Activated CD4-positive, alpha-beta T cell treated with anti-CD3 and anti-CD28 coated beads, Interleukin-2, amount 50 U/mL, for 16 hours (primary cell): Measurements from ENCODE around the gene LMBR1L.
A peak's percentile ranks its signal among the peaks of the same experiment; 100 is the strongest.
"Not testable (repeated sequence)": the region's sequence is repeated elsewhere in the genome, so short reads cannot be mapped to it uniquely, and the experiment has no call there.

ENCODE experiments used
- DNase-seq: peaks from one replicate; pipeline ENCODE4 v3.0.0-alpha.2; 2020

The LMBR1L gene

DNA sequence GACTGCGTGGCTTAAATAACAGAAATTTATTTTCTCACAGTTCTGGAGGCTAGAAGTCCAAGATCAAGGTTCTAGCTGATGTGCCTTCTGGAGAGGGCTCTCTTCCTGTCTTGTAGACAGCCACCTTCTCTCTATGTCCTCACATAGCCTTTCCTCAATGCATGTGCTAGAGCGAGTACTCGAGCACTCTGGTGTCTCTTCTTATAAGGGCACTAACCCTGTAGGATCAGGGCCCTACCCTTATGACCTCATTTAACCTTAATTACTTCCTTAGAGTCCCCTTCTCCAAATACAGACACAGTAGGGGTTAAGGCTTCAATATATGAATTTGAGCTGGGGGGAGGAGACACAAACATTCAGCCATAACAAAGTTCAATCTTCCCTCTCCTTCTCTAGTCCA lies 26.2 kb downstream of the LMBR1L start:
- DNase-seq: no peak

DNA sequence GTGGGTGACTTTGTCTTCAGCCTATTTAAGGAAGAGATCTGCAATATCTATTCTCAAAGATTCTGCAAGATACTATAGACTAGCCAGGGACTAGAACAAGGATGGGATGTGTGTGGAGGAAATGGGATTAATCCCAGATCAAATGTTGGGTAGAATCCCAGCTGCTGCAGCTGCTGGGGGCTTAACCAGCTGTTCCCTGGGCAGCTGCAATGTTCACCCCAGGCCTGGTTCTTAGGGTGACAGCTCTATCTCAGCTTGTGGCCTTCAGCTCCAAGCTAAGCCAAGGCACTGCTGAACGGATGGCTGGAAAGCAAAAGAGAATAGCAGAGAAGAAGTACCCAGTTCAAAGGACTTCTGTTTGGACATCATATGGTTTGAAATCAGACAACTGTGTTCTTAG lies 30.9 kb downstream of the LMBR1L start:
- DNase-seq: no peak

DNA sequence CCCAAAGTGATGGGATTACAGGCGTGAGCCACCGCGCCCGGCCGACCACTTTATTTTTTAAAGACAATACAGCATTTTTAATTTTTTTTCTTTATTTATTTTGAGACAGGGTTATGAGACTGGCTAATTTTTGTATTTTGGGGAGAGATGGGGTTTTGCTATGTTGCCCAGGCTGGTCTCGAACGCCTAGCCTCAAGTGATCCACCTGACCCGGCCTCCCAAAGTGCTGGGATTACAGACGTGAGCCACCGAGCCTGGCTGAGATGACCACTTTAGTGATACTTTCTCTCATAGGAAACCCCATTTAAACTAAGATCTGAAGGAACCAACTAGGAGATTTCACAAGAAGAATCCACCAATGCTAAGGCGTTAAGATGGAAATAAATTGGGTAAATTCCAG lies 39.7 kb downstream of the LMBR1L start:
- no peak for DNase-seq

DNA sequence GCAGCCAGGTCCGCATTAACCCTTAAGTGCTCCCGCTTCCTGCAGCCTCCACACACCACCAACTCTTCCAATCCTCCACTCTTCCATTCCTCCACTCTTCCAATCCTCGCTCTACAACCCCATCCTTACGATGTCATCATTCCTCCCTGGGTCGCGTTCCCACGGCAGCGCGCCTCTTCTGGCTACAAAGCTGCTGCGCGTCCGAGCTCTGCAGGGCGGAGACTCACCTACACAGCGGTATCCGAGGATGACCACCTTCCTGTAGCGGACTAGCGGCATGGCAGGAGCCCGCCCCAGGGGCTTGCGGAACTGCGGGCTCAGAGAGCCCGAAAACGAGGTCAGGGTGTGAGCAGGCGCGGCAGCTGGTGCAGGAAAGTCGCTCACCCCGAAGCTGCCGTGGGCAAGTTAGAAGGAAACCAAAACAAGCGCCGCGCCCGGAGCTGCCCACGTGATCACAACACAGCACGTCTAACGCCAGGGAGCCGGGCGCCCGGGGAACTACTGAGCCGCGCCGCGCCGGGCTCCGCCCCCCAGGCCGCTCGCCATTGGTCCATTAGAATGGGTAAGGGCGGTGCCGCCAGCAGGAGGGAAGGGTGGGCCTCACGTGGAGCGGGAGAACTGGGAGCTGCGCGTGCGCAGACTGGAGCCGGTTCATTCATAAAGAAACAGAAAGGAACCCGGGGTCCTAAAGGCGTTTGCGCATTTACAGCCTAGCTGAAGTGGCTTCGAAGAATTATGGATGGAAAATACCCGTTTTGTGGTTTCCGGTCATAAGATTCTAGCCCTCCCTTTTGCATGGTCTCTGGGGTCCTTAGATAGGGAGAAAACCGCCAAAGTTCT lies 40.9 kb downstream of the LMBR1L start, which contains the start of gene RHEBL1:
Gene RHEBL1 (minus strand): TSS at position 473 of the 840 bp plus-strand sequence. CDS start 194 bp downstream, at position 279.
- DNase-seq: peak; percentile 100

DNA sequence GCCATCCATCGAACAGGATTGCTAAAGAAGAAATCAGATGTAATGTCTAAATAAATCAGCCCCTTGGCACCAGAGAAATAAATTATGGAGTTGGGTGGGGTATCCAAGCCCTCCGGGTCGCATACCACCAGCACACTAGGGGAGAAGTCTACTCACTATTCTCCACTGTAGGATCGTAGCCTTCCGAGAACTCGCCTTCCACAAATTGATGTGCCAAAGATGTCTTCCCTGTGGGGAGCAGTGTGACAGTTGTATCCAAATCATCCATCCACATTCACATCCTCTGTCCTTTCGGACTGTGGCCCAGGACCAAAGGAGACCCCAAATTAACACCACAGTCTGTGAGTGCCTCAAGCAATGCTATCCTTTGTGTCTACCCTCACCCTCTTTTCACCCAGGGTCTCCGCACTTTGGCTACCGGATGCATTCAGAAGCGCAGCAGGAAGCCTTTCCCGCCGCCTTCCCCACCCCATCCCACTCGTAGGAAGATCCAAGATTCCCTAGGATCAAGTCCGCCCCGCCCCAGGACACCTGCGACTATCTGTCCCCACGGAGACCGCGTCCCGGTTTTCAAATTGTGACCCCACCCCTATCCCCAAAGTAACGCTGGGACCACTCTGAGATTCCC lies 41.7 kb downstream of the LMBR1L start:
- no peak for DNase-seq

DNA sequence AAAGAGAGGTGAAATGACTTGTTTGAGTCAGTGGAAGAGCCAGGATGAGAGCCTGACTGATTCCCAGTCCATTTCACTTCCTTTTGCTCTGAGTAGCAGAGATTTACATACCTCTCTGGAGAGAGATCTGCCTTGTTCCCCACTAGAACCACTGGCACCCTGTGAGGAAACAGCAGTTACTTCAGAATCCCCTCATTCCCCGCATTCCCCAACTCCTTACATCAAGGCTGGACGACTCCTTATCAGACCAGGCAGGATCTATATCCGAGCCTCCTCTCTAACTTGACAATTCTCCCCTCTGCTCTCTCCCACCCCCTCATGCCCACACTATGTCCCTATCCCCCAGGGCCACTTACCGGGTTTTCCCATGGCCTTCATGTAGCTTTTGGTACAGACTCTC lies 44.5 kb downstream of the LMBR1L start:
- DNase-seq: no peak

DNA sequence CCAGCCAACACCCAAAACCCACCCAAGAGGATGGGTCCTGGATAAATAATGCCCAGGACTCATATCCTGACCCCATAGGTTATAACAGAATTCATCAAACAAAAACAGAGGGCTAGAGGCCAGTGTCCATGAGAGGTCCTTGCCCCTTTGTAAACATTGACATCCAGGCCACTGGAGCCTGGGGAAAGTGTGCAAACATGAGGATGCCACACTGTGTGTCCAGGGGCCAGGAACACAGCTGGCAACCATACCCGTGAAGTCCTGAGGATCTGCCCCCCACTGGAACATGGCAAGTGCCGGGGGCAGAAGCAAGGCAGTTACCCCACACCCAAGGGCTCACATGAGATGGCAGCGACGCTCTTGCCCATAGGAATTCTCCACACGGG lies 45.9 kb downstream of the LMBR1L start:
- DNase-seq: no peak

DNA sequence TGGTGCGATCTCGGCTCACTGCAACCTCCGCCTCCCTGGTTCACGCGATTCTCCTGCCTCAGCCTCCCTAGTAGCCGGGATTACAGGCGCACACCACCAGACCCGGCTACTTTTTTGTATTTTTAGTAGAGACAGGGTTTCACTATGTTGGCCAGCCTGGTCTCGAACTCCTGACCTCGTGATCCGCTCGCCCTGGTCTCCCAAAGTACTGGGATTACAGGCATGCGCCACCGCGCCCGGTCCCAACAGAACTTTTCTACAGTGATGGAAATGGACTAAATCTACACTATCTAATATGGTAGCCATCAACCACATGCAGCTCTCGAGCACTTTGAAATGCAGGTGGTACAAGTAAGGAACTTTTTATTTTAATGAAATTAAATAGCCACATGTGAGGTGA lies 48.7 kb downstream of the LMBR1L start:
- DNase-seq: not testable (repeated sequence)

DNA sequence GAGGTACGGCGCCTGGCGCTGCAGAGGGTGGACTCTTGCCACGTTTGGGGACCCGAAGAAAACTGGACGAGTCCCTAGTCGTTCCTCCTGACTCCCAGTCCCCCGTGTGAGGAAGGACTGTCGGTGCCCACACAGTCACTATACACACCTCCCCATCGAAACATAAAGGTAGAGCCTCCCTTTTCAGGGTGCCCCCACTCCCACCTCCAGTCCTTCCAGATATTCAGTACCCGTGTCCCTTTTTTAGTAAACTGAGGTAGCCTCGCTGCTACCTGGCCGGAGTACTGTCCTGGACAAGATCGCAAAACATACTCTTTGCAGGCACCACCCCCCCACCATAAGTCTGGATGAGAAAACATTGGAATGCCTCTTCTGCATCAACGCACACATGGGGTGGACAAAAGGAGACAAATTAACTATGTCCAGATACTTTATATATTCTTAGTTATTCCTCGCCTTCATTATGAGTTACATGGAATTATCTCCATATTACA lies 49.4 kb downstream of the LMBR1L start:
- DNase-seq: no peak

DNA sequence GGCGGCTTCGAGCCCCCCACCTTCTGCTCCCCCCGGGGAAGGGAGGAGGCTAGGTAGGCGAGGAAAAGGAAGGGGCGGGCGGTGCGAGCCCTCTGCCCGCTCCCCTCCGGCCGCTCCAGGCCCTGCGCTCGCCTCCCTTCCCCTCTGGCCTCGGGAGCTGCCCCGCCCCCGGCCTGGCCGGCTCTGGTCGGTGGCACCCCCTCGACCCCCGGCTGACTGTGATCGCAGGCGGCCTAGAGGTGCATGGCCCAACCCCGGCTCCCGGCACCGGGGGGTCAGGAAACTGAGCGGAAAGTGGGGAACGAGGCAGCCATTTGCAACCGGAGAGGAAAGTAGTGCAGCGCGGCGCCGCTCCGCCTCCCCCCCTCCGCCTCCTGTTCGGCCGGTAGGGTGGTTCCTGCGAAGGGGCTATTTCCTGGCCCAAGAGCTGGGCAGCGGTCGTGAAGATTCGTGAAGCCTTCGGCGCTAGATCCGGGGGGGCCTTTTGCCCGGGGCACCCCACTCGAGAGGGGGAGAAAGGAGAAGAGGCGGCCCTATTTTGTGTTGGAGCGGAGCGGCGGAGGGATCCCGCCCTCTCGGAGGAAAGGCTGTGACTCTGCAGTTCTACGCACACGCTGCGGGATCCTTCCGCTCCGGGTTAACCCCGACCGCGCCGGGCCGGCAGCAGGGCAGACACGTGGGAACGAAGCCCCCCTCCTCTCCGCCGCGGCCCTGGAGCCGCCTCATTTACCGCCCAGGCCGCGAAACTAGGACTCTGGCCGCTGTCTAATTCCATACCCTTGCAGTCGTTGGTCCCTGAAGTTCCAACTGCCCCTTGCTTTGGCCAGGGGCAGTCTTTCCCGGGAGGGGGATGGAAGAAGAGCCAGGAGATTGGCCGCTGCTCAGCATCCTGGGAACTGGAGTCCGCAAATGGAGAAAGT lies 50.1 kb downstream of the LMBR1L start, which contains the start of gene KMT2D:
Gene KMT2D (minus strand): TSS at position 558 of the 920 bp plus-strand sequence. CDS start 5,470 bp downstream, outside the sequence.
- DNase-seq: peak; percentile 92

DNA sequence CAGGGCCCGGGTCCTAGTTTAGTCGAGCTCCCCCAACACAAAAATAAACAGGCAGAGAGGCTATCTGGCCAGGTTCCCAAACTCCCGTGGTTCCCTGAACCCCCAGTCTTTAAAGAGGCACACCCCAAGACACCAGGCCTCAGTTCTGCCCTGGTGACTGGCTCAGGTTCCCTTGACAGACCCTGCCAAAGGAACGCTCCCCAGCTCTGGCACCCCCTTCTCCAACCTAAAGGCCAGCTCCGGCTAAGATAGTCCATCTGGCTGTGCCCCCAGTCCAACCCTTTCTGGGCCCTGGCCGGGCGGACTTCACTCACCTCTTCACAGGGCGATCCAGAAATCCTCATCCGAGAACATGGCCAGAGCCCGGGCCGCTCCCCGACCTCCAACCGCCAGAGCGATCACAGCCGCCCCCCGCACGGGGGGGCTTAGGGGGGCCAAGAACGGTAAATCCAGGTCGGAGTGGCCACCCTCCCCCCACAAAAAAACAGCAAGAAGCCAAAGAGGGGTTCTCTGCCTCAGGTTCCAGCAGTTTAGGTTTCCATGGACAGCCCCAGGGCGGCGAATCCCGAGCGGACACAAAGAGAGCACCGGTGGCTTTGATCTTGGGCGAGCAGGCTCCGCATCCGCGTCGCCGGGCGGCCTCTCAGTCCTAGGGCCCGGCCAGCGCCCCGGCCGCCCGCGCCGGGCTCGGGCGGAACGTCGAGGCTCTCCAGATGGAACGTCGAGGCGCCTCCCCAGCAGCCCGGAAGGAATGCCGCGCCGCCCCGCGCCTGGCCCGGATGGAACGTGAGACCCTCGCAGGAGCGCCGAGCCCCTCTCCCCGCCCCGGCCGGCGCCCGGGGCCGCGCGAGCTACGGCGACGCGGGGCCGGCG lies 51.1 kb downstream of the LMBR1L start:
- no peak for DNase-seq

DNA sequence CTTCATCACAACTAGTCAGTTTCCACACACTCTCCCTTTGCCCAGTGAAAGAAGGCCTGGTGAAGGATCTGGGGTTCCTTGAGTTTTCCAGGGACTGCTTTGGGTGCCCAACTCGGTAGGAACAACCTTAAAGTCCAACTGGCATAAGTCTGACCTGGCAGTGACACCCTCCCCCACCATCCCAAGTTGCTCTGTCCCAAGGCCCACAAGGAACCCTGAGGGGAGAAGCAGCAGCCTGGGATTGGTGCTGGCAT lies 51.7 kb downstream of the LMBR1L start:
- DNase-seq: no peak

DNA sequence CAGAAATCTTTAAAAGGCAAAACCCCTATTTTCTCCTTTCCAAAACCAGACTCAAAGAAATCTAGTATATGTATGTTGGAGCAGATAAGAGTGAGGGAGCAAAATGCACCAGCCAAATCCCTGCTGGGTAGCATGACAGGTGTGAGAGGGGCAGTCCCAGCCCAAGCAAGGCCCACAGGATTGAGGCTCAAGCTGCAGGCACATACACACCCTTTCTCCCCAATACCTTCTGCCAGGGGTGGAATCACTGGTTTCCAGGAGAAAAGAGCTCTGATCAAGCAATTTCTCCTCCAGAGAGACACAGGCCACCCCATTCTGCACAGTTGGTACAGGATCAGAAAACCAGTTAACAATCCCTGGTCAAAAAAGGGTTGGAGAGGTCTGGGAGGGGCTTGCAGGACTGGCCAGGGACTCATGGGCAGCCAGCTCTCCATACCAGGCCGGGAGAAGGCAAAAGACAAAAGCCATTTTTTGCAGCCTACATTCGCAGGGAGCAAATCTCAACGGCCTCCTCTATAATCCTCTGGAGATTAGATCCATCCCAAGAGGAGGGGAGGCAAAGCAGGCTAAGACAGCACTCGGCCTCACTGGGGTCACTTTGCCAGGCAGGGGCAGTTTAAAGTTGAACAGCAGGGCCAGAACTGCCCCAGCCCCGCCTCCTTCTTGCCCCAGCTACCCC lies 52.1 kb downstream of the LMBR1L start:
- no peak for DNase-seq

DNA sequence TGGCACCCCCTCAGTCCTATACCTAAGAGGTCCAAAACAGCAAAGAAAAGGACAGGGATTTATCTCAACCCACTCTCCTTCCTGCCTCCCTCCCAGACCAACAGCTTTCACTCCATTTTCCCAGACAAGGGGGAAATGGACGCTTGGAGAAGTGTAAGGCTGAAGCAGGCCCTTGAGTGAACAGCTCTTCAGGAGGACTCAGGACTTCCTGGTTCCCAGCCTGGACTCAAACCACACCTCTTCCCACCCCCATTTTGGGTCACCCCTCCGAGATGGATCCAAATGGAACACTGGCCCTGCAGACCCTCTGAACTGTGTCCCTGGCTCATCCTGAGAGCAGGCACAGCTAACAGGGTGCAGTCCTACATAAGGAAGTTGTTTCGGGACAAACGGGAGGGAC lies 52.8 kb downstream of the LMBR1L start:
- DNase-seq: no peak

DNA sequence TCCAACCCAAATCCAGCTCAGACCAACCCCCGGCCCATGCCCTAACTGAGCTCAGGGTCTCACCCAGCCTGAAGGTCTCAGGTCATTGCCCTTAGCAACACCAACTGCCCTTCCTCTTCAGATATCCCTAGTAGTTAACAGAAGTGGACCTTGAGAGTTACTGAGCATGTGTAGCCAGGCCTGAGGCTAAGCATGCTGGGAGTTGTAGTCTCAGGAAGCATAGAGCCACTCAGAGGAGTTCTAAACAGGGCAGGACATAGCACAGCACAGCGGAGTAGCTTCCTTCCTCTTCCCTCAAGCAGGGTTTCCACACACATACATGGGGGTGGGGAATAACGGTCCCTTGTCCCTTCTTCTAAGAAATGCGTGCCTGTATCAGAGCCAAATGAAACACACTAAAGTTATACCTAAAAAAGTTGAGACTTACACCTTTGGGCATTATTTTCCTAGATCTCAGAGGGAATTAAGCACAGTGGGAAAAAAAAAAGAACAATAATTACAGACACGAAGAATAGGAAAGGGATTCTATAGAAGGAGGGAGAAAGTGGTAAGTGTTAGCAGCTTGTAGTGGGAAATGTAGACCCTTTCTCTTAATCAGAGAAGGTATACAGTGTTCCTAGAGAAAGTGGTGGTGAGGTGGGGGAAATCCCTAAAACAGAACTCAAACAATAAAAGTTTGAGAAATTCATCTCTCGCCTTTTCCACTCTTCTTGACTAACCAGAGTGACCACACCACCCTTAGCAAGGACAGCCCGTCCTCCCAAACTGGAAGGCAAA lies 54.5 kb downstream of the LMBR1L start:
- peak; percentile 83 for DNase-seq

DNA sequence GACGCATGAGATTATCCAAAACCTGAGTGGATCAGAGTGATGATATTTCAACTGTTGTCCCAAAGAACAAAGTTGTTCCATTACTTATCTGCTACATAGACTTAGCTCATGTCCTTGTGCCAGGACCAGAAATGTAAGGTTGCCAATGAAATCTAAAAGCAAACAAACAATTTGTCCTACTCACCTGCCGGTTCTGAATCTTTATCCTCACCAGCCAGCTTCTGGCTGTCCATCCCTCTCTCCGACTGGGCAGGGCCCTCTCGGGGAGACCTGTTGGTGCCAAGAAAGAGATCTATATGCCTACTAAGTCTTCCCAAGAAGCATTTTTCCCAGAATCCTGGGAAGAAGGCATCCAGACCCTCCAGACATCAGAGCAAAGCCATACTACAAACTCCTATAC lies 55.6 kb downstream of the LMBR1L start:
- no peak for DNase-seq

DNA sequence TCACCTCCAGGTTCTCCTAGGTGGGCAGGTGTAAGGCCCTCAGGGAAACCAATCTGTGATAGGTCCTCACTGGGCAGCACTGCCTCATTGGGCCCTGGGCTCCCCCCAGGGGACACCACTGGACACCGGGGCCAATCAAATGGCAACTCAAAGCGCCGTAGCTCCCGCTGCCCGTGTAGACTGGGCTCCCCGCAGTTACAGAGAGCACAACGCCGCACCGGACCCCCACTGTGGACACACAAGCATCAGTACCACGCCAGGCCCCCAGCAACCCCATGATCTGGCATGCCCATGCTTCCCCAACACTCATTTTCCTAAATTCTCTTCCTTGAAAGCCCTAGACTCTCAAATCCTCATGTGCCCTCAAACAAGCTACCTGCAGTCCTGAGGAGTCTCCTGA lies 56.1 kb downstream of the LMBR1L start:
- no peak for DNase-seq

DNA sequence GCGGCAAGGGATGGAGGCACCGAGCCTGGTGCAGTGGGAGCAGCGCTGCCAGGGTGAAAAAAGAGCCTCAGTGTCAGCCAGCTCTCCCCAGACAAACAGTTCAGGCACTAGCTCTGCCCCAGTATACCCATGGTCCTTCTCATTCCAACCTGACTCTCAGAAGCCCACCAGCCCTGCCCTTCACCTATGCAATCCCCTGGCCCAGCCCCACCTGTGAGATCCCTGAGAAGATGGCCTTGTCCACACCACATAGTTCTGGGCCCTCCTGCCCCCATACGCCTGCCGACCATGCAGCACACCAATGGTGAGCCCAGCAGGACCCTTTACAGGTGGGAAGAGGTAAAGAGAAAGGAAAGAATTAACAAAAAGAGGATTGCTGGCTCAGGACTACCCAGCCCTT lies 56.6 kb downstream of the LMBR1L start:
- DNase-seq: no peak

DNA sequence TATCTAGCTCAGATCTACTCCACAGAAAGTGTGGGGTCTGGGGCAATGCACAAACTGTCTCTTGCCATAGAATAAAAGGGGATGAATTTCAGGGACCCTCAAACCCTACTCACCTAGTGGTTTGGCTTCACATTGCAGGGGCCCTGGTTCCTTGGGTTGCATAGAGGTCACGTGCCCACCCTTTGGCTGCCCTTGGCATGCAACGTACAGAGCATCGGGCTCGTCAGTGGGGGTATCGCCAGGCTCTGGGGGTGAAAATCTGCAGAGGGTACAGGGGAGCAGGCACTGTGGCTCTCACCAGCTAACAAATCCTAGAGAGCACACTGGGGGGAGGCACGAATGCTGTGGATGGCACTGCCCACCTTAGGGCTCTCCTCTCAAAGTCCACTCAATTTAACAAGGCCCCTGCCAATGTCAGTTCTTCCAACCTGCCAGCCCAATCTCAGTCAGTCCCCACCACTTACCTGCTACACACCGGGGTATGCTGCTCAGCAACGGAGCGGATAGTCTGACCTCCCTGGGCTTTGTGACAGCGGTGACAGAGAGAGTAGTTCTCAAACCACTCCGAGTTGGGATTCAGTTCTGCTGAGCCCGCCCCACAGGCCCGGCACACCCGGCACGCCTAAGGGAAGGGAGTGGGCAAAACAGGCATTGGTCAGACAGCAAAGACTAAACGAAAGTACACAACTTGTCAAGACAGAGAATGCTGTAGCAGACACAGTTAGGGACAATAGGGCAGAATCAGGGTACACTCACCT lies 58.0 kb downstream of the LMBR1L start:
- no peak for DNase-seq

DNA sequence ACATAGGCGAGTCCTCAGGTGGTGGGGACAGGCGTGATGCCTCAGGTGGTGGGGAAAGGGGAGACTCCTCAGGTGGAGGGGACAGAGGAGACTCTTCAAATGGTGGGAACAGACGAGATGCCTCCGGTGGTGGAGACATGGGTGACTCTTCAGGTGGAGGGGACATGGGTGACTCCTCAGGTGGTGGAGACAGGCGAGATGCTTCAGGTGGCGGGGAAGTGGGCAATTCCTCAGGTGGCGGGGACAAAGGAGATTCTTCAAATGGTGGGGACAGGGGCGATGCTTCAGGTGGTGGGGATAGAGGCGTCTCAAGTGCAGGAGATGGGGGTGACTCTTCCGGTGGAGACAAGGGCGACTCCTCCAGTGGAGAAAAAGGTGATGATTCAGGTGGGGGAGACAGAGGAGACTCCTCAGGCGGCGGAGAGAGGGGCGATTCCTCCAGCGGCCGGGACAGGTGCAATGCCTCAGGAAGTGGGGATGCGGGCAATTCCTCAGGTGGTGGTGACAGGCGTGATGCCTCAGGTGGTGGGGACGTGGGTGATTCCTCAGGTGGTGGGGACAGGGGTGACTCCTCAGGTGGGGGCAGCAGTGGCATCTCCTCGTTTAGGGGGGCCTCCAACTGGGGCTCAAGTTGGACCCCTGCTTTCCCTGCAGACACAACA lies 58.7 kb downstream of the LMBR1L start:
- no peak for DNase-seq
